ENCODE measurements around the gene RBM17. TPM values are rescaled to one million over a fixed set of nuclear protein-coding genes. Genes with fewer than 3 reads are reported as not detected.
"Not testable (repeated sequence)": the region's sequence is repeated elsewhere in the genome, so short reads cannot be mapped to it uniquely, and the experiment has no call there.

The RBM17 gene
- total and polyA plus RNA-seq, 2 of the 13 experiments (the other 11 are each of a cell fraction or from before 2014, with no cell fraction given), result 30.7 to 77.5 TPM

DNA sequence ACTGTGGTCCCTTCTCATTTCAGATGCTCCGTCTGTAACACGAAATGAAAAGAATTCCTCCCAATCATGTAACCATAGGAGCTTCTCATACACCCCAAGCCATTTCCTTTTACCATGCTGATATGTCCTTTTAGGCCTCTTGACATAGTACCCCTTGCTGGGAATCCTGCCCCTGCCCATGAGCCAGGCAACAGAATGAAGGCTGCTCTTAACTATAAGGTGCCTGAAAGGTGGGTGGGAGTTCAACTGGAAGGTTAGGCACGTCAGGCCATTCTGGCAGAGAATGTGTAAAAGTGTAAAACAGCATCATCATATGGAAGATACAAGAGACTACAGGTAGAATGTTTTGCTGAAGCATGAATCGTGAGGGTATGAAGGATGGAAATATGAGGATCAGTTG lies 49.1 kb upstream of the RBM17 start (continued):
- TF ChIP-seq ZNF790 (CRISPR knock-in tag; IDR thresholded peaks at IDR 0.05; ENCODE audit: borderline replicate concordance), result no peak

GRCh38 chr10:6040205-6040604 lies 48.6 kb upstream of the RBM17 start:
- DNase-seq (ENCODE audit: low spot score) (no peak), FAIRE-seq (no peak), ATAC-seq (no peak)
- H3K4me3 ChIP-seq (replicated peaks in 1 of 3; ENCODE audit: insufficient read depth in 1 of 3, low read depth in 2 of 3, low read length in 3 of 3), result no peak overlapping the region
- no peaks in the 10 kb centered on the region for H3K79me2 ChIP-seq (ENCODE audit: insufficient read depth, low read length)
- intact Hi-C loops (cut with micrococcal nuclease; ENCODE audit: unreplicated experiment), result no loop called here
- H3K27me3 ChIP-seq (ENCODE audit: control insufficient read depth in 1 of 2, insufficient read depth in 2 of 2, low read length in 2 of 2), result peaks cover 0 to 33% of the 10 kb centered on the region in 2 experiments; a peak in 3 of 5 replicates
- H3K36me3 ChIP-seq (replicated peaks in 1 of 2; ENCODE audit: control insufficient read depth in 1 of 2, insufficient read depth in 2 of 2, low read length in 2 of 2), result no peaks in the 10 kb centered on the region
- no peak overlapping the region for H3K27ac ChIP-seq (ENCODE audit: extremely low read length, insufficient read depth, low read length)
- no peaks in the 10 kb centered on the region for H4K20me1 ChIP-seq (ENCODE audit: insufficient read depth, low read length)
- no peak overlapping the region for H2AFZ ChIP-seq (ENCODE audit: low read length)
- BruUV-seq (replicated peaks), result no TSS peak
- in situ Hi-C loops (cut with HindIII; ENCODE audit: extremely low pct_ligation_motif_present, low pct_unique_long_range_greater_than_20kb), result no loop called here
- H3K9ac ChIP-seq (ENCODE audit: insufficient read depth, low read depth, low read length), result no peak overlapping the region
- H3K4me1 ChIP-seq (ENCODE audit: insufficient read depth, low read length), result no peaks in the 10 kb centered on the region
- CTCF ChIA-PET (ENCODE audit: low intra/inter-chr PET ratio, low total read pairs), result no interaction called here
- POLR2A ChIA-PET, result no interaction called here
- WGBS (ENCODE audit: low lambda C conversion rate), result 9% methylated on average over 5 of the region's 5 CpGs
- TF ChIP-seq EHMT2 (IDR thresholded peaks at IDR 0.05; ENCODE audit: borderline replicate concordance, low read depth, low read length) (no peak), CBX2 (IDR thresholded peaks at IDR 0.05; ENCODE audit: low read depth, low read length) (0 out of 2 replicates have a peak, but pooled peaks have one; percentile 19), CBX2 (CRISPR knock-in tag; IDR thresholded peaks at IDR 0.05; ENCODE audit: low read depth) (no peak)
- no peaks in the 10 kb centered on the region for H3K9me3 ChIP-seq (ENCODE audit: low read length)
- H3K4me2 ChIP-seq (ENCODE audit: low read depth, low read length), result no peak overlapping the region

DNA sequence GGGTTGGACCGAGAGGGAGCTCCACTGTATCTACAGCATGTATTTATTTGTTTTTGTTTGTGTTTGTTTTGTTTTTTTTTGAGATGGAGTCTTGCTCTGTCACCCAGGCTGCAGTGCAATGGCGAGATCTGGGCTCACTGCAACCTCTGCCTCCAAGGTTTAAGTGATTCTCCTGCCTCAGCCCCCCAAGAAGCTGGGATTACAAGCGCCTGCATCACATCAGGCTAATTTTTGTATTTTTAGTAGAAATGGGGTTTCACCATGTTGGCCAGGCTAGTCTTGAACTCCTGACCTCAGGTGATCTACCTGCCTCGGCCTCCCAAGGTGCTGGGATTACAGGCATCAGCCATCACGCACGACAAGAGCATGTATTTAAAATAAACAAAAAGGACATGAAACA lies 45.5 kb upstream of the RBM17 start:
- ATAC-seq; FAIRE-seq; DNase-seq (ENCODE audit: low spot score); H4K20me1 ChIP-seq (ENCODE audit: insufficient read depth, low read length); in situ Hi-C loops (cut with HindIII; ENCODE audit: extremely low pct_ligation_motif_present, low pct_unique_long_range_greater_than_20kb); H3K4me1 ChIP-seq (ENCODE audit: insufficient read depth, low read length); H3K9me3 ChIP-seq (ENCODE audit: low read length); H3K4me2 ChIP-seq (ENCODE audit: low read depth, low read length); H3K4me3 ChIP-seq (replicated peaks in 1 of 3; ENCODE audit: insufficient read depth in 1 of 3, low read depth in 2 of 3, low read length in 3 of 3); H3K9ac ChIP-seq (ENCODE audit: insufficient read depth, low read depth, low read length); H3K79me2 ChIP-seq (ENCODE audit: insufficient read depth, low read length); intact Hi-C loops (cut with micrococcal nuclease; ENCODE audit: unreplicated experiment); CTCF ChIA-PET (ENCODE audit: low intra/inter-chr PET ratio, low total read pairs); H3K27ac ChIP-seq (ENCODE audit: extremely low read length, insufficient read depth, low read length); POLR2A ChIA-PET; BruUV-seq (replicated peaks); H3K36me3 ChIP-seq (replicated peaks in 1 of 2; ENCODE audit: control insufficient read depth in 1 of 2, insufficient read depth in 2 of 2, low read length in 2 of 2); H2AFZ ChIP-seq (ENCODE audit: low read length): not testable (repeated sequence)
- peaks cover 1 to 13% of the 10 kb centered on the region in 2 experiments; a peak in 3 of 5 replicates for H3K27me3 ChIP-seq (ENCODE audit: control insufficient read depth in 1 of 2, insufficient read depth in 2 of 2, low read length in 2 of 2)
- WGBS (ENCODE audit: low lambda C conversion rate), result 1% methylated on average over 6 of the region's 6 CpGs

All from HepG2 (cell line).